Activated CD4-positive, alpha-beta T cell treated with anti-CD3 and anti-CD28 coated beads for 4 hours (primary cell): ENCODE results near the gene YTHDC2.

ENCODE experiments used
- DNase-seq, 2 donors: peaks; one replicate each; pipeline ENCODE4 v3.0.0-alpha.2; 2020

The YTHDC2 gene

GRCh38 chr5:113606298-113607134 is 93.0 kb downstream of the YTHDC2 start:
- peak; percentile 31 to 44 for DNase-seq

DNA sequence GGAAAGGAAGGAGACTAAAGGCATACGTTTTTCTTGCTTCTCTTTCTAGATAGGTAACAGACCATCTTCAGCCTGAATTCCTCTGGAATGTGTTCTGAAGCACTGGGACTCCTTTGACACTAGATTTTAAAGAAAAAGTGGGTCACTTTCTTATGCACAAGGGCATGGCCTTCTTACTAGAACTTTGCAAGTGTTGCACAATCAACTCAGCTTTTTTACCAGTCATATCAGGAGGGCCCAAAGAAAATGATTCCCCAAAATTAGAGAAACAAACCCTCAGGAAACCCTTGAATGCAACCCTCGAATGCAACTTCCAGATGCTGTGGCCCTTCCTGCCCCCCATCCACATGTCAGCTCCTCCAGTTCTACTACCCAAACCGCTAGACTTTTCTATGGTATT is 93.9 kb downstream of the YTHDC2 start:
- no peak for DNase-seq

DNA sequence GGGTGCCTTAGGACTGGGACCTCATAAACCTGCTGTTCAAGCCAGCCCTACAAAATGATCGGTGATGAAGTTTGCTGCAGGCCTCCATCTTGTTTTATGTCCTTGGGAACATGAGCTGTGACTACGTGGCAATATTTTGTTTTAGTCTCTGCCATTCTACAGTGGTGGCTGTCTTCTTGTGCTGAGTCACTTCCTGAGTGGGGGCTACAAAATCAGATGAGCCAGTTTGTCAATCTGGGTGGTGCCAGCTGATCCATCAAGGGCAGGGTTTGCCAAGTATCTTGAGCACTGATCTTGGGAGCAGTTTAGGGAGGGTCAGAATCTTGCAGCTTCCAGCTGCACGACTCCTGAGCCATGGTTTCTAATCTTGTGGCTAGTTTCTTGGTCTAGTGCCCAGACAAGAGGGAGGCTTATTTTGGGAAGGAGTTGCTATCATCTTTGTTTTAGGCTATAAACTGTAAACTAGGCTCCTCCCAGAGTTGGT is 94.7 kb downstream of the YTHDC2 start:
- no peak for DNase-seq

- DNase-seq: no peak
These were observed 98.6 kb downstream of the YTHDC2 start for GRCh38 chr5:113612060-113612496.

GRCh38 chr5:113614191-113614590 is 100.7 kb downstream of the YTHDC2 start:
- no peak for DNase-seq

DNA sequence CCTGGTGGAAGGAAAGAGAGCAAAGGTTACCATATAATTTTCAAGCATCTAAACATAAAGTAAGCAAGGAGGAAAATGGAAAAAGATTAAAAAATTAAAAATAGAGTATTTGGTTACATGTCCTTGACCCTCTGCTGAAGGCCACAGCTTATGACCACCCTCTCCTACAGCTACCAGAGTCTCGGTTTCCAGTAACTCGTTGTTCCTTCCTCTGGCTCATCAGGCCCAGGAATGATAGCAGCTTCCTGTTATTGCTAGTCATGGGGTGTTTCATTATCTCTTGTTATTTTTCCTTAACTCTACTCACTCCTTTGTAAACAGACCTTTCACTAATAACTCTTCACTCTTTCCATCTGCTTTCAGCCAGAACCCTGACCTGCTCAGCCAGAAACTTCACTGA is 102.2 kb downstream of the YTHDC2 start:
- DNase-seq: no peak

DNA sequence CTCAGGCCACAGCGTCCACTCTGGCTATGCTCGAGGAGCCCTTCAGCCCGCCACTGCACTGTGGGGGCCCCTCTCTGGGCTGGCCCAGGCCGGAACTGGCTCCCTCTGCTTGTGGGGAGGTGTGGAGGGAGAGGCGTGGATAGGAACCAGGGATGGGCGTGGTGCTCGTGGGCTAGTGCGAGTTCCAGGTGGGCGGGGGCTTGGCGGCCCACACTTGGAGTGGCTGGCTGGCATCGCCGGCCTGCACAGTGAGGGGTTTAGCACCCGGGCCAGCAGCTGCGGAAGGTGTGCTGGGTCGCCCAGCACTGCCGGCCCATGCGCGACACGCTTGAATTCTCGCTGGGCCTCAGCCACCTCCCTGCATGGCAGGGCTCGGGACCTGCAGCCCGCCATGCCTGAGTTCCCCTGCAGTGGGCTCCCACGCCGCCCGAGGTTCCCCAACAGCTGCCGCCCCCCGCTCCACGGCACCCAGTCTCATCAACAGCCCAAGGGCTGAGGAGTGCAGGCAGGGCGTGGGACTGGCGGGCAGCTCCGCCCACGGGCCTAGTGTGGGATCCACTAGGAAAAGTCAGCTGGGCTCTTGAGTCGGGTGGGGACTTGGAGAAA is 103.8 kb downstream of the YTHDC2 start:
- DNase-seq: no peak

DNA sequence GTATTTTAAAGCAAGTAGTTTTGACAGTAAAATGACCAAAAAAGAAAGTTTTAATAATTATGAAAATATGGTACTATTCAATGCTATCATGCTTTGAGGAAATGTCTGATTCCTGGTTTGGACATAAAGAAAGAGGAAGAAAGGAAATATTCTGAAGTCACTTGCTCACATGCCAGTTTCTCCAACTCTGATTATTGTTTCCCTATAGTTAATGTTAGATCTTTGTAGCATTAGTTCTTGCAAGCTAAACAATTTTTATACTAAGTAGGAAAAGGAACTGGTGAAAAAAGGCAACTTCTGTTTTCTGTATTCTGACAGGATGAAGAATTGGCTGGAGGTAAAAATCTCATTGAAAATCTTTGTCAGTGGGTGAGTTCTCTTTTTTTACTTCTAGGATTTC is 119.5 kb downstream of the YTHDC2 start:
- no peak for DNase-seq

DNA sequence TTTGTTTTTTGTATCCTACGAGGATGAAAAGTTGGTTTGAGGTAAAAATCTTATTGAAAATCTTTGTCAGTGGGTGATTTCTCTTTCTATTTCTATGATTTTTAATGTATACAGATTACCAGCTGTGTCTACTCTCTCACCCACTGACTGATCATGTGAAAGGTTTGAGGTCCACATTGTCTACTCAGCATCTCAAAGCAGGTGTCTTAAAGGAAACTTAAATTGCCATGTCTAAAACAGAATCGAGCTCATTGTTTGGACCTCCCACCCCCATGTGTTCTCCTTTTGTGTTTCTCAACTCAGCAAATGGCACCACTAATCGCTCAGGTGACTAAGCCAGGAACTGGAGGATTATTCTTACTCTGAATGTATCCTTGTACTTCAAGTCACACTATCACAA is 121.5 kb downstream of the YTHDC2 start:
- DNase-seq: no peak

DNA sequence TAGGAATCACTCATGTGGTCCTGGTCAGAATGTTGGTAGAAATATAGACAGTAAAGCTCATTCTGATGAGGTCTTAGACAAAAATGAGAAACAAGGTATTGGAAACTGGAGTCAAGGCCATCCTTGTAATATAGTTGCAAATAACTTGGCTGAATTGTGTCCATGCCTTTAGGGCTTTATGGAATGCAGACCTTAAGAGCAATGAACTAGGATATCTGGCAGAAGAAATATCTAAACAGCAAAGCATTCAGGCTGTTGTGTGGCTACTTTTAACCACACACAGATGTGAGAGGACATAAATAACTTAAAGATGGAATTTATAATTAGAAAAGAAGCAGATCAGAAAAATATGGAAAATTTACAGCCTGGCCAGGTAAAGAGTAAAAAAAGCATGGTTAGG is 128.2 kb downstream of the YTHDC2 start:
- no peak for DNase-seq
